Superior temporal gyrus (tissue), 1 donor: ENCODE measurements around the gene RALA.
"Not testable (repeated sequence)": the region's sequence is repeated elsewhere in the genome, so short reads cannot be mapped to it uniquely, and the experiment has no call there.

Experiments used
- DNase-seq: peaks from one replicate; pipeline ENCODE4 v3.0.0-alpha.2; 2016; ENCODE audit errors: extremely low spot score

RALA gene

DNA sequence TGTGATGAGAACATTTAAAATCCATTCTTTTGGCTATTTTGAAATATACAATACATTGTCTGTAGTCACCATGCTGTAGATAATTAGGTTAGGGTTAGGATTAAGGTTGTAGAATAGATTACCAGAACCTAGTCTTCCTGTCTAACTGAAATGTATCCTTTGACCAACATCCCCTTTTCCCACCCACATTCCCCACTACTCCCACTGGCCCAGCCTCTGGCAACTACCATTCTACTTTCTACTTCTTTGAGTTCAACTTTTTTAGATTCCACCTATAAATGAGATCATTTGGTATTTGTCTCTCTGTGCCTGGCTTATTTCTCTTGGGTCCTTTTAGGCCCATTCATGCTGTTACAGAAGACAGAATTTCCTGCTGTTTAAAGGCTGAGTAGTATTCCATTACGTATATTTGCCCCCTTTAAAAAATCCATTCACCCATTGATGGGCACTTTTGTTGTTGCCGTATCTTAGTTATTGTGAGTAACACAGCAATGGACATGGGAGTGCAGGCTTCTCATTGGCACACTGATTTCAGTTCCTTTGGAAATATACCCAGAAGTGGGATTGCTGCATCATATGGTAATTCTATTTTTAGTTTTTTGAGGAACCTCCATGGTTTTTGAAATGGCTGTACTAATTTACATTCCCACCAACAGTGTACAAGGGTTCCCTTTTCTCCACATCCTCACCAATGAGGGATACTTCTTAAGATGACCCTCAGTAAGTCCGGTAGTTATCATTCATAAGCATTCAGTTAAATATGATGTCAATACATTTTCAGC is 104.0 kb downstream of the RALA start:
- DNase-seq: no peak

DNA sequence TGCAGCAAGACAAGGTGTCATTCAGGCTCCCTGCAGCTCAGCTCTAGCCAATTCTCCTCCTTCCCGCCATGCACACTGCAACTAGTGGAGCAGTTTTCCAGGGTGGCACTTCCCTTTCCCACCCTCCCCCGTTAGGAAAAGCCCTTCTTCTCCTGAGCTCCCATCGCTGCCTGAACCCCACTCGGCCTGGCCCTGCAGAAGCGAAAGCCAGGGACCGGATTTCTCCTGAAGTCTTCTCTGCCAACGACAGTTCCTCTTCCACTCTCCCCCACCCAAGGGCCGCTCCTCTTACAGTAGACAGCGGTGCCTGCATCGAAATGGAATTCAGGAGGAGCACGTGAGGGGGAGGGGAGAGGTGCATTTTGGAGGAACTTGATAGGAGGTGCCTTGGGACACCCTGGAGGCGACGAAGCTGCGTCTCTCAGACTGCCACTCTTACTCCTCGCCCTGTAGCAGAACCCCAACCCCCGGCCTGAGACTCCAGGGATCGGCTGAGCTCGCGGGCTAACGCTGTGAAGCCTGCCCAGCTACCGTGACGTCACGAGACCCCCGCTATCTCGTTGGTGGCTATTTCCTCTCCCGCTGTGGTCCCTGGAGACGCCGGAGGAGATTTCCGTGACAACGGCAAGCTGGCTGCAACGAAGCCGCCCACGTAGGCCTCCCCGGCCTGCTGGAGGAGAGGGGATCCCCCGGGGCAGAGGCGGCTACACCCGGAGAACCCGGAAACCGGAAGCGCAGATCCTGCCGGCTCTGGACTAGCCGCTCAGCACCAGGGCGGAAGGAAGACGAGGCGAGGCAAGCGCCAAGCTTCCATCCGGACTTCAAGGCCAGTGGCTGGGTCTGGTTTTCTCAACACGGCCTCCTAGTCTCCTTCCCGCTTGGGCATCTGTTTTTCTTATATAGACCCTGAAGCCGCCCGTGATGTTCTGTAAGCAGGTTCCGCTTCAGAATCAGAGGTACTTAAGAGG is 109.7 kb downstream of the RALA start:
- DNase-seq: peak; percentile 98

DNA sequence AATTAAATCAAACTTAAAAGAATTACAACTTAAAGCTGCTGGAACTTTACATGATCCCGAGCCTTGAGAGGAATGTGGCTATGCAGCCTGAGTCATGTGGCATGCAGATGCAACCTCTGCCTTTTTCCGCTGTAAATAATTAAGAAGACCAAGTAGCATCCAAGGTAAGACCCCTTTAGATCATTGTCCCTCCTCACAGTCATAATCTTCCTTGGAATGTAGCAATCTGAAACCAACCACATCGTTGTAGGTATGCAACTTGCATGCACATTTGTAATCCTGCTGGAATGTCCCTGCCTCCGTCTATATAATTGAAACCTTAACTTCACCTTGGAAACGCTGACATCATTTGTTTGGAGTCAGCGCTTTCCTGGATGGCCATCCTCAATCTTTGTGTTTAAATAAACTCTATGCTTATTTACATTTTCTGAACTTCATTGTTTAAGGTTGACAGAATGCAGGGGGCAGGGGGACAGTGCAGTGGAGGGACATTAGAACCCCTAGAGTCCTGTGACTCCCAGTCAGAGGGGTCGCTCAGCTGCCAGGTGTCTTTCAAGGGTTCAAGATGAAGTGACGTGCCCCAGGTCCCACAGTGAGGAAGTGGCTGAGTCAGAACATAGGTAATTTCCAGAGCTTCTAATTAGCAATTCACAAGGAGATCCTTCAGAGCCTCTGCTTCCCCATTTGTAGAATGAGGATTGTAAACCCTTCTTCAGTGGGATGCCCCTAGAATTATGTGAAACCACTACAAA is 110.7 kb downstream of the RALA start:
- DNase-seq: no peak

DNA sequence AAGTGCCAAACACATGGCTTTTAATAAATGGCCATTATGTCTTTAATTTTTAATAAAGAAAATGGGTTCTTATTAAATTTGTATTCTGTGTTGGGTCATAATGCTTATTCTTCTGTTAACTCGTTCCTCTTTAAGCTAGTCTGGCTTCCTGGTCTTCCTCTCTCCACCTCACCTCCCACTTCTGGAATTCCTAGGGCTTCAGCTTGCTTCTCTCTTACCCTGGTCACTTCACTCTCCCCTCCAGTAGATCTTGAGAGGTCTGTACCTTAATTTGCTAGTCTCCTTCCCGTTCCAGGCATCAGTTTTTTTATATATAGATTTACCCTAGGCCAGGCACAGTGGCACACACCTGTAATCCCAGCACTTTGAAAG is 111.2 kb downstream of the RALA start:
- DNase-seq: no peak

DNA sequence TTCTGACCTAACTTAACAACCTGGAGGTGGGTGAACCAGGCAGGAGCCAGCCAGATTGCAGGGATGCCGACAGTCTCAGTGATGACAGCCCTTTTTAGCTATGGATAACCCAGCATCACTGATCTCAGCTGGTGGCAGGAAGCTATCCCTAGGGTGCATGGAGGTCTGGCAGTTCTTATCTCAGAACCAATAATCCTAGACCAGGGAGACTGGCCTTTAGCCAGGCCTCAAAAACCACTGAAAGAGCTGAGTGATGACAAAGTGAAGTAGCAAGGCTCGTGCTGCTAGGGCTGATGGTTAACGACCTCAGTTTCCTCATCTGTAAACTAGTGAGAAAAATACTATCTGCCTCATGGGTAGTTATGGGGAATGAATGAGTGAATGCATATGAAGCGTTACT is 112.5 kb downstream of the RALA start:
- DNase-seq: no peak

DNA sequence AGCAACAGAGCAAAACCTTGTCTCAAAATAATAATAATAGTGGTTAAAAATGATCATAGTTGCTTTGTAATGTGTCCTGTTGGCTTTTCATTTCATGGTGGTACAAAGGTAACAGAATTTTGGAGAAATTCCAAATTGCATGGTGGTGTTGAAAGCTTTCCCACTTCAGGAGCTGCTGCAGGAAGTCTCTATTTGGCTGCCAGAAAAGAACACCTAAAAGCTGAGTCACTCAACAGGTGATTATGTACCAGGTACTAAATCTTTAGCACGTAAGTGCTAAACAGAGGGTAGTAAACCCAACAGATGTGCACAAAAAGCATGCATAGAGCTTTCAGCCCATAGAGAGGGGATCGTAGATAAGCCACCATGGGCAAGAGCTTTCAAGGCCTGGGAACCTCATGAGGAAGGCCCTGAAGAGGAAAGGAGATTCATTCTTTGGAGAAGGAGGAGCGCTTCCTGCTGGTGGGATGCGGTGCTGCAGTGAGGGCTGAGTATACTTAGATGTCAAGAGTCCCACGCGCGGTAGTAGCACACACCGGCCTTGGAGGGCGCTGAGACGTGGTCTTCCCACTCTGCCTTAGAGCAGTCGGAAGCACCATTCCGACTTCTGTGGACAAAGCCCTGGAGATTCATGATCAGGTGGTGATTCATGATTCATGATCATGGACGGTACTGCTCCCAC is 118.7 kb downstream of the RALA start:
- DNase-seq: no peak

DNA sequence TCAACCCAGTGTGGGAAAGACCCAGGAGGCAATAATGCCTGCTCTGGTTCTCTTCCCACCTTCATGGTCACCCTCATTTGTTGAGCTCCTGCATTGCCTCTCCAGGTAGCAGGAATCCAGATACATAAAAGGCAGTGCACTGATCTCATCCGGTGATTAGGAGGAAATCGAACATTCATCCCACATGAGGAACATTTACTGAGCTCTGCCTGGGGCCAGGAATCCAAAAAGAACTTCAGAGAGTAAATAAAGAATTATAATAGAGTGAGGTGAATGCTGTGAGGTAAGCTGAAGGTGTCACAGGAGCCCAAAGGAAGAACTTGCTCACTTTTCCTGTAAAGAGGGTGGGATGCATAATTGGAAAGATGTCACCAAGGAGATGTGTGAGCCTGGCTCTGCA is 121.2 kb downstream of the RALA start:
- no peak for DNase-seq

DNA sequence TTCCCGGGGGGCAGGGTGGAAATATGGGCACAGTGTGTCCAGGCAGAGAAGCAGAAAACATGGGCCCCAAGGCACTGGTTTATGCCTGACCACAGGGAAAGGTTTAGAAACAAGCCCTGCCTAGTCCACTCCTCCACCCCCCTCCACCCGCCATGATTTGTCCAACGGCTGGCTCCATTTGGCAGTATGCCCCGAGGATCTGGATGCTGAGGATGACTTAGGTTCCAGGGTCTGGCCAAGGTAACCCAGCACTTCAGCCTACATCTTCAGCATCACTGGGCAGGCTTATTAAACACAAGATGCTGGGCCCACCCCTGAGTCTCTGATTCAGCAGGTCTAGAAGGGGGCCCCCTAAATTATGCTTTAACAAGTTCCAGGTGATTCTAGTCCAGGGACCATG is 121.9 kb downstream of the RALA start:
- no peak for DNase-seq

DNA sequence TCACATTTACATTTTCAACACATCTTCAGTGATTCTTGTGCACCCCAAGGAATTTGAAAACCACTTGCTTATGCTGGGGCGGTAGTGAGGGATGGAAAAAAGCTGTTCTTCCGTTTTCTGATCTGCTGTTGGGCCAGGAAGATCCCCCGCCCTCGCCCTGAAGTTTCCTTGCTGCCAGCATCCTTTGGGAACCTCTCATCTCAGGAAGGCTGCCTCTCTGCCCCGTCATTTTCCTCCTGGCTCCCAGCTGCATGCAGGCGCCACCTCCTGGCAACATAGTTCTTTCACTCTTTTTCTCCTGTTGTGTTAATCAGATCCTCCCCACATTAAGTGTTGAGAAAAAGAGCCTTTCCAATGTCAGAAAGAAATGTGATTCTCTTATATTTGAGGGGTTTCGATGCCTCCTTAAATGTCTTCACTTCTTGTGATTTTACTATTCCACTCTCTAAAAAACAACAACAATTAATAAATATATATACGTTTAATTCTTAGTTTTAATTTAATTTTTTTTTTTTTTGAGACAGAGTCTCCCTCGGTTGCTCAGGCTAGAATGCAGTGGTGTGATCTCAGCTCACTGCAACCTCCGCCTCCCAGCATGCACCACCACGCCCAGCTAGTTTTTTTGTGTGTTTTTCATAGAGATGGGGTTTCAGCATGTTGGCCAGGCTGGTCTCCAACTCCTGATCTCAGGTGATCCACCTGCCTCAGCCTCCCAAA is 122.9 kb downstream of the RALA start:
- DNase-seq: peak; percentile 91

DNA sequence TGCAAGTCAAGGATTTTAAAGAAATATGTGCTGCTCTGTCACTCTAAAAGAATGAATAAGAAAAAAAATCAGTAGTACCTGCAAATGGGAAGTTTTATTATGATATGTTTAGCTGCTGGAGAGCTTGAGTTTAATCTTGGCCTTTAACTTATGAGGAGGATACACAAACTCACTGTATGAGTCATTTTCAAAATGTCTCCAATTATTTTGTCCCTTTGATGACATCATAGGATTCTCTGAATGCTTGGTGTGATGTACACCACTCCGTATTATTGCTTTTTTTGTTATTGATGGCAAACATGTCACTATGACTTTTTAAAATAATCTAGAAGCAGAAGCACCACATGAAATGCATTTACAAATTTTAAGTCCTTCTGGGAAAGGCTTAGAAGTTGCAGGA is 125.8 kb downstream of the RALA start:
- no peak for DNase-seq

DNA sequence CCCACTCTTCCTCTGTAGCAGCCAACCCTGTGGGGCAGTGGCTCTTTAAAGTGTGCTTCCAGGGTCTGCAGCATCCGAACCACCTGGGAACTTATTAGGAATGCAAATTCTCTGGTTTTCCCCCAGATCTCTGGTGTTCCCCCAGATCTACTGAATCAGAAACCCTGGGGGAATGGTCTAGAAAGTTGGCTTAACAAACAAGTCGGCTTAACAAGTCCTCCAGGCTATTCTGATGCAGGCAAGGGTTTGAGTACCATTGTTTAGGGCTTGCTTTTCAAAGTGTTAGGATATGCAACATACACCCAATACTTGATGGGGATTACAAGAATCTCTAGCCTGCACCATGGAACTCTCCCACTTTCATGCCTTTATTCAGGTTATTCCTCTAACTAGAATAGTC is 126.3 kb downstream of the RALA start:
- no peak for DNase-seq

DNA sequence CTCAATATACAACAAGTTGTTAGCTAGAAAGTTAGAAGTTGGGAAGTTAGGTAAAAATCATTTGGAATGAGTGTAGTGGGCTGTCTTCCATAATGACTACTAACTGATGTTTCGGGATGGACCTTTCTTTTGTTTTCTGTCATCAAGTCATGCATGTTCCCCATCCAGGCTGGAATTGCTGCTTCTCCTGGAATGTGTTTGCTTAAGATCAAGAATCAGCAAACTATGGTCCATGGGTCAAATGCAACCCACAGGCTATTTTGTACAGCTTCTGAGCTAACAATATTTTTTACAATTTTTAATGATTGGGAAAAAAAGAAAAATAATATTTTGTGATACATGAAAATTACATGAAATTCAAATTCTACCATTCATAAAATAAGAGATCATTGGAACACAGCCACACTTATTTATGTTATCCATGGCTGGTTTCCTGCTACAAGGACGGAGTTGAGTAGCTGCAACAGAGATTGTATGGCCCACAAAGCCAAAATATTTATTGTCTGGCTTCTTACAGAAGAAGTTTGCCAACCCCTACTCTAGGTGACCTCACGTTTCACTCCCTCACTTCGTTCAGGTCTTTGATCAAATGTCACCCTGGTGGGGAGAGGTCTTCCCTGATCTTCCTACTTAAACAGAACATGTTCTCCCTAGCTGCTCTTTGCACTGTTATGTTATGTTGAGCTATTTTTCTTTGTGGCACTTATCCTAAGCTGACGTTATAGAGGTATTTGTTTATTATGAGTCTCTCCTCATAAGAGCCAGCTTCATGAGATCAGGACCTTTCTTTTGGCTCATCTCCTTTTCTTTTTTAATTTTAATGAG is 127.1 kb downstream of the RALA start:
- no peak for DNase-seq

DNA sequence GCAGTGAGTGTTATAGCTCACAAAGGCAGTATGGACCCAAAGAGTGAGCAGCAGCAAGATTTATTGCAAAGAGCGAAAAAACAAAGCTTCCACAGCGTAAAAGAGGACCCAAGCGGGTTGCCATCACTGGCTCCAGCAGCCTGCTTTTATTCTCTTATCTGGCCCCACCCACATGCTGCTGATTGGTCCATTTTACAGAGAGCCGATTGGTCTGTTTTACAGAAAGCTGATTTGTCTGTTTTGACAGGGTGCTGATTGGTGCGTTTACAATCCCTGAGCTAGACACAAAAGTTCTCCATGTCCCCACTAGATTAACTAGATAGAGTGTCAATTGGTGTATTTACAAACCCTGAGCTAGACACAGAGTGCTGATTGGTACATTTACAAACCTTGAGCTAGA is 129.9 kb downstream of the RALA start:
- not testable (repeated sequence) for DNase-seq

DNA sequence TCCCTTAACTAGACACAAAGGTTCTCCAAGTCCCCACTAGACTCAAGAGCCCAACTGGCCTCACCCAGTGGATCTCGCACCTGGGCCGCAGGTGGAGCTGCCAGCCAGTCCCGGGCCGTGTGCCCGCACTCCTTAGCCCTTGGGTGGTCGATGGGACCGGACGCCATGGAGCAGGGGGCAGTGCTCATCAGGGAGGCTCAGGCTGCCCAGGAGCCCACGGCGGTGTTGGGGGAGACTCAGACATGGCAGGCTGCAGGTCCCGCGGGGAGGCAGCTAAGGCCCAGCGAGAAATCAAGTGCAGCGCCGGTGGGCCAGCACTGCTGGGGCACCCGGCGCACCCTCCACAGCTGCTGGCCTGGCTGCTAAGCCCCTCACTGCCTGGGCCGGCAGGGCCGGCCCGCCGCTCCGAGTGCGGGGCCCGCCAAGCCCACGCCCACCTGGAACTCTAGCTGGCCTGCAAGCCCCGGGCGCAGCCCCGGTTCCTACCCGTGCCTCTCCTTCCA is 130.5 kb downstream of the RALA start:
- DNase-seq: no peak

DNA sequence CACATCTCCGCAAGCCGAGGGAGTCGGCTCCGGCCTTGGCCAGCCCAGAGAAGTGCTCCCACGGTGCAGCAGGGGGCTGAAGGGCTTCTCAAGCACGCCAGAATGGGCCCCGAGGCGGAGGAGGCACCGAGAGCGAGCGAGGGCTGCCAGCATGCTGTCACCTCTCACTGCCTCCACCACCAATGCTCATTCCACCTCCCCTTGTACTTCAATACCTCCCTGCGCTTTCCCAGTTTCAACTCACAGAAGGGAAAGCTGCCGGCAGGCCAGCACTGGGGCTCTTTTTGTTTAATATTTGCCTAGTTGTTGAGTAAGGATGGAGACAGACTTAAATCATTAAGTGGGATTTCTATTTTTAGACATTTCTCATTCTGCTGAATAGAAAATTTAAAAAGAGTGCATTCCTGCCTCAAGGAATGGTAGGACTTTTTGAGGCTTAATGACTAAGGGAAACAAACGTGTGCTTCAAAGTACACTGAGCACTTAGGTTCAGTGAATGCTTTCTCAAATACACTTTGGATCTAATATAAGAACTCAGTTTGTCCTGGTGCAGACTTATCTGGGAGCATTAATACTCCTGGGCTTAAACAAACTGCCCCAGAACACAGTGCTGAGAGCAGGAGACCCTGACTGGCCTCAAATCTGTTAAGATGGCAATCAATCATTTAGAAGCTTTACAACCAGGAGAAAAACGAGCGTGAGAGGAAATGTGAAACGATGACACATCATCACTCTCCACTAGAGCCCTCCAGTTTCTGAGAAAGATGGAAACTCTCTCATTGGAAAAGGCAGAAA is 131.2 kb downstream of the RALA start:
- DNase-seq: no peak

DNA sequence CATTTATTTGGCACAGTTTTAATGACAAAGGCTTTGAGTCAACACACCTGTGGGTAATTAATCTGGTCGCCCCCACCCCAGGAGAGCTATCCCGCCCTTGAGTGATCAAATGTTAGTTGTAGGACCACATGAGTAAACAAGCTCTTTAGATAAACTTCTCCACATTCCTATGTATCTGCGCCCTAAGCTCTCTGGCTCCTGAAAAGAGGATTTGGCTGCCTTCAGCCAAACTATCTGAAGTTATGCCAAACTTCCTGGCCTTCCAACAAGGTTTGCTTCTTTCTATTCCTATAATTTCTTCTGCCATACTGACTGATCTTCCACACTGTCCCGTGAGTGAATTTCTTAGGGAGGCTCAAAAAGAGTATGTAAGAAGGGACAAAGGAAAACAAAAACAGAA is 134.2 kb downstream of the RALA start:
- DNase-seq: no peak
